Right lung (tissue), 5 donors: Measurements from ENCODE around the gene PTER. TPM values are rescaled to one million over a fixed set of nuclear protein-coding genes. Genes with fewer than 3 reads are reported as not detected.

Experiments
- DNase-seq, 2 donors: peaks; one replicate each; pipeline ENCODE4 v3.0.0-alpha.2; 2013
- polyA plus RNA-seq, 5 donors: library from polyadenylated mRNA; unstranded; fragments of 120-200 nt; gene quantifications; one replicate each; pipeline versions ENCODE4 v1.2.1 to v1.2.3, GENCODE V29; 2013; ENCODE audit warnings: inconsistent platforms in 1 of 5, low replicate concordance in 1 of 5; ENCODE audit not compliant: insufficient read length in 5 of 5, insufficient read depth in 1 of 5

The PTER gene
- polyA plus RNA-seq, 5 donors: 7.6 to 12.5 (median 11.5) TPM

- no peak for DNase-seq
Observed at GRCh38 chr10:16466001-16466400, 29.2 kb downstream of the PTER start.

GRCh38 chr10:16470747-16471146 is 33.9 kb downstream of the PTER start:
- DNase-seq: no peak

GRCh38 chr10:16472828-16473227 is 36.0 kb downstream of the PTER start:
- no peak for DNase-seq

- no peak for DNase-seq
Observed at GRCh38 chr10:16477757-16478156, 40.9 kb downstream of the PTER start.

GRCh38 chr10:16478801-16479200 is 42.0 kb downstream of the PTER start:
- no peak for DNase-seq

- DNase-seq: no peak
Observed at GRCh38 chr10:16481052-16481728, 44.4 kb downstream of the PTER start.

GRCh38 chr10:16483241-16483917 is 46.6 kb downstream of the PTER start:
- DNase-seq: no peak

- DNase-seq: no peak
Observed at GRCh38 chr10:16490511-16490910, 53.7 kb downstream of the PTER start.

GRCh38 chr10:16491933-16492332 is 55.1 kb downstream of the PTER start:
- DNase-seq: no peak

GRCh38 chr10:16493884-16494536 is 57.2 kb downstream of the PTER start:
- DNase-seq: no peak

GRCh38 chr10:16497911-16498310 is 61.1 kb downstream of the PTER start:
- DNase-seq: no peak

- DNase-seq: no peak
Observed at GRCh38 chr10:16505161-16505560, 68.4 kb downstream of the PTER start.

- DNase-seq: no peak
Observed at GRCh38 chr10:16509996-16510395, 73.2 kb downstream of the PTER start.

GRCh38 chr10:16510843-16511242 is 74.0 kb downstream of the PTER start:
- DNase-seq: no peak

- no peak for DNase-seq
Observed at GRCh38 chr10:16518822-16519221, 82.0 kb downstream of the PTER start.

- no peak for DNase-seq
Observed at GRCh38 chr10:16519250-16519907, 82.6 kb downstream of the PTER start.

GRCh38 chr10:16519908-16520861 is 83.4 kb downstream of the PTER start:
- DNase-seq: no peak

GRCh38 chr10:16520900-16521299 is 84.1 kb downstream of the PTER start:
- no peak for DNase-seq

- no peak for DNase-seq
Observed at GRCh38 chr10:16521311-16522016, 84.7 kb downstream of the PTER start, which contains the start of gene C1QL3. C1QL3 (minus strand) TSS chr10:16521879; CDS start chr10:16521065, 814 bp downstream.

GRCh38 chr10:16527452-16527851 is 90.6 kb downstream of the PTER start:
- DNase-seq: no peak

- DNase-seq: no peak
Observed at GRCh38 chr10:16529853-16530252, 93.0 kb downstream of the PTER start.
